ENCODE measurements around the gene MYLK.
"Not testable (repeated sequence)": the region's sequence is repeated elsewhere in the genome, so short reads cannot be mapped to it uniquely, and the experiment has no call there.

MYLK gene

DNA sequence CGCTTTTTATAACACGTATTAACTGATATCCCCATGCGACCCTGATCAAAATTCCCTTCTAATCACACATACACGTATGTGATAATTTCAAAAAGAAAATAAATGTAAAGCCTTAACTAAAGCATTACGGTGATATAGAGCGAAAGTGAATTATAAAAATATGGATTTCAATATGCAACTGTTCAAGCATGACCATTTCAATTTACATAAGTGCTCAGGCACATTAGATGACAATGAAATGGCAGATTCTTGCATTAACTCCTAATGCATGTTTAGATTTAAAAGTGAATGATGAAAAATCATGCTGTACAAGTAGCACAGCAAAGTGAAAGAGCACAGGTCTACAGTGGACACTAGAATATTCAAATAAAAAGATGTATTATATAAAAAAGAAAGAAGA, 140.1 kb downstream of the MYLK start:
- DNase-seq: no peak

GRCh38 chr3:123743121-123743520, 141.0 kb downstream of the MYLK start:
- no peak for DNase-seq

- DNase-seq: no peak
Observed at GRCh38 chr3:123741041-123741511, 143.1 kb downstream of the MYLK start.

- DNase-seq: no peak
Observed at GRCh38 chr3:123740391-123740822, 143.7 kb downstream of the MYLK start.

DNA sequence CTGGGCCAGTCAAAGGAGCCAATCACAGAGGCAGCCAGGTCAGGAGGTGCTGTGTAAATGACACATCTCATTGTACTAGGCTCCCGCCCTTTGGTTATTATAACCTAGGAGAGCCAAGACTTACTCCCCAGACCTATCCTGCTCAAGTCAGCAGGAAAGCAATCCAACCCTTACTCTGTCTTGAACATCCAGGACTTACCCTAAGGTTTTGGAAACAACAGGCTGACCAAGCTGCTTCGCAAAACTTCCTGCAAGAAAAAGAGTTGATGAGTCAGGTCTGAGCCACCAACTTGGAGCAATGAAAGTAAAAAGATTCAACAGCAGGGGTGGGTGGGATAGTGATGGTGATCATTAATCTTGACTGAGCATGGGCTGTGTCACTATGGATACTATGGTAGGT, 144.4 kb downstream of the MYLK start:
- DNase-seq: no peak

GRCh38 chr3:123739106-123739505, 145.0 kb downstream of the MYLK start:
- no peak for DNase-seq

DNA sequence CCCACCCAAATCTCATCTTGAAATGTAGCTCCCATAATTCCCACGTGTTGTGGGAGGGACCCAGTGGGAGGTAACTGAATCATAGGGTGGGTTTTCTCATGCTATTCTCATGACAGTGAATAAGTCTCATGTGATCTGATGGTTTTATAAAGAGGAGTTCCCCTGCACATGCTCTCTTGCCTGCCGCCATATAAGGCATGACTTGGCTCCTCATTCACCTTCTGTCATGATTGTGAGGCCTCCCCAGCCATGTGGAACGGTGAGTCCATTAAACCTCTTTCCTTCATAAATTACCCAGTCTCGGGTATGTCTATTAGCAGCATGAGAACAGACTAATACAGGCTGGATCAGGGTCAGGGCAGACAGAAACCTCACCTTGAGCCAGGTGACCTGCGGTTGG, 145.6 kb downstream of the MYLK start:
- not testable (repeated sequence) for DNase-seq

DNA sequence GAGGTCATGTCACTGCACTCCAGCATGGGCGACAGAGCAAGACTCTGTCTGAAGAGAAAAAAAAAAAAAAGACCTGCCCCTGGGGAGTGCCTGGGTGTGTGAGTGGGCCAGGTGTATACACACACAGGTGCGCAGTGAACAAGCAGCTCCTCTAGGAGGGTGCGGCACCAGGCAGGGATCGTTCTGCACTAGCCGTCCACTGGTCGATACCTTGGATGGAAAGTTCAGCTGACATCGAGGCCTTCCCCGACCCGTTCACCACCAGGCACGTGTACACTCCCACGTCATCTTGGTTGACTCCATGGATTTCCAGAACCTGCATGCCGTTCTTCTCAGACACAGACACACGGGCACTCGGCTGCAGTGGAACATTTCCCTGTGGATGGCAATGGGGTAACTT, 147.0 kb downstream of the MYLK start:
- DNase-seq: no peak

DNA sequence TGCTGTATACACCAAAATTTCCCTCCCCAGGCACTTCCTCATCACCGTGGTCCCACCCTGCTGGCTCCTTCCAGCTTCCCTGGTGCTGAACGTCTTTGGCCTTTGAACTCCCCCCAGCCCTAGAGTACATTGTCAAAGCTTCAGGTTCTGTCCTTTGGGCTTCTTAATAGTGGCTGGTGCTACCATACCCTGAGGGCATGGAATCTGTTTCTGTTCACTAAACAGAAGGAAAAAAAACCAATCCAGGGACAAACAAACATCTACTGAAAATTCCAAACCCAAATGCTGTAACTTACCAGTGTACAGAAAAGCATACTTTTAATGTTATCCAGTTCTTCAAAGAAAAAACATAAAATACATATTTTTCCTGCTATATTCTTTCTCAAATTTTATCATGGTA, 148.7 kb downstream of the MYLK start:
- no peak for DNase-seq

DNA sequence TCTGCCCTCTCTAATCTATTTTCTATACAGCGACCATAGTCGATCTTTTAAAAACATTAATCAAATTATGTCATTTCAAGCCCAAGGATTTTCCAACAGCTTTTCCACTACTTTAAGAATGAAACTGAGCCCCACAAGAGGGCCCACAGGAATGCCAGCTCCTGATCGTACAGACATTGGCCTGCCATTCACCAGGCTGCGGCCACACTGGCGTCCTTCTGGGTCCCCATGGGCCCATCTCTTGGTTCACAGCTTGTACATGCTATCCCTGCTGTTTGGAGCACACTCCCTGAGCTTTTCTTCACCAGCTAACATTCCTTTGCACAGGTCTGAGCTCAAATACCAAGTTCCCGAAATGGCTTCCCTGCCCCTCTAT, 149.6 kb downstream of the MYLK start:
- no peak for DNase-seq

DNA sequence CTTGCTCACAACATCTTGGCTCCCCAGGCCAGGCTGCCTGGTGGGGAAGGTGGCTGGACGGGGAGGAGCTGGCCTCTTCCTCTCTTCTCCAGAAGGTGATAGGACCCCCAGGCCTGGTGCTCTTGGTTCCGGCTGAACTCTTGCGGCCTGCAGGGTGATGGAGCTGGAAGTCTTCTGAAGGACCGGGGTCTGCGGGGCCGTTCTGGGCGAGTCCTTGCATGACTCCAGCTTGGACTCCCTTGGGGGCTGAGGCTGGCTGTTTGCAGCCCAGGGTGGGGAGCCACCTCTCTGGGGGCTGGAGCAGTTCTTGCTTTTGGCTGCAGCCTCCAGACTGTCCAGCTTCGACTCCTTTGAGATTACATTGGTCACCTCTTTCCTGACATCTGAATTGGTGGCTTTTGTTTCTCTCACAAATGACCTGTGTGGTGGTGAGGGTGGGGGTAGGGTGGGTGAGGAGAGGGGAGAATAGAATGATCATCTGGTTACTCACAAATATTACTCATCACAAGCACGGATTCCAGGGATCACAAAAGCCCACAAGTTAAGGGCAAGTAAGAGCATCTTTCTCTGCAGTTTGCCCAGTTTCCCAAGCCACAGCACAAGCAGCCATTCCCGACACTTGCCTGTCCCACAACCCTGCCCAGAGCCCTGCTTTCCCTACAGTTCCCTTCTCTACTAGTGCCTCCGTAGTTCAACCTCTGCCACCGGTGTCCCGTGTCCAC, 150.2 kb downstream of the MYLK start:
- DNase-seq: no peak

- no peak for DNase-seq
Observed at GRCh38 chr3:123733341-123733740, 150.8 kb downstream of the MYLK start.

GRCh38 chr3:123732447-123732846, 151.7 kb downstream of the MYLK start:
- no peak for DNase-seq

DNA sequence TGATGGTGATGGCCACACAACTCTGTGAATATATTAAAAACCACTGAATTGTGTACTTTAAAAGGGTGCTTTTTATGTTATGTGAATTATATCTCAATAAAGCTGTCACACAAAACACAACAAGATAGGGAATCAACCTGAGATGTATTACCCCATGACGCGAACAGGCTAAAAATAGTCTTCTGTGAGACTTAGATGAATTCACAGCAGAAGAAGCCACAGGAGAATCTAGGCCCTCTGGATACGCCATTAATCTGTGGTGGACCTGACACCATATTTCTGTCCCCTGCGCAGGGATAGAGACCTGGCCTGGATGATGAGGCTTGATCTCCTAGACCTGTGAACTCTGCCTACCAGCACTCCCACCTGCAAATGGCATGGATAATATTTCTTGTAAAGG, 153.3 kb downstream of the MYLK start:
- no peak for DNase-seq

- no peak for DNase-seq
Observed at GRCh38 chr3:123728991-123729390, 155.1 kb downstream of the MYLK start.

GRCh38 chr3:123728014-123728413, 156.1 kb downstream of the MYLK start:
- no peak for DNase-seq

DNA sequence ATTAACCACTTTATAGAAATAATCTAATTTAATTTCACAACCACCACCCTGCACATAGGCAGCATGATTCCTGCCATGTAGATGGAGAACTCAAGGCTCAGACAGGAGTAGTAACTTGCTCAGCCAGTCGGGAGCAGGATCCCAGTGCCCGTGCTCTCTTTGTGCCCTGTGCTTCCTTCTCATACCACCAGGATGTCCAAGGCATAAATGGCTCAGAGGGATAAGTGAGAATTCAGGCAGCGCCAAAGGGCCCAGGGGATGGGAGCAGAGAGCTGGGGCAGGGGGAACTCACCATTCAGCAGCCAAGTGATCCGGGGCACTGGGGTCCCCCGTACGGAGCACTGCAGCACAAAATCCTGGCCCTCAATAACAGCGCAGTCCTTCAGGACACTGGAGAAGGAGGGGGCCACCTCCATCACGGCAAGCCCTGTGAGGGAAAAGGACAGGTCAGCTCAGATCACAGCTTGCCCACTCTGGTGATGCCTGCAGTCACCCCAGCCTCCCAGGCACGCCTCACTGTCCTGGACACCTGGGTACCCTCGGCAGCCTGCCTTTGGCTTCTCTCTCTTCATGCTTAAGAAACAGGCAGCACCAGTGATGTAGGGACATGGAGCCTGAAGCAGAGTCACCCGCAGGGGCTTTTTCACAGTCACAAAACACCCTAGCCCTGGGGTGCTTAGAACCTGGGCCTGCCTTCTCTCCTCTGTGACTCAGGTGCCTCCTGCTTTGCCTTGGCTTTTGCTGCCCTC, 158.3 kb downstream of the MYLK start:
- DNase-seq: no peak

DNA sequence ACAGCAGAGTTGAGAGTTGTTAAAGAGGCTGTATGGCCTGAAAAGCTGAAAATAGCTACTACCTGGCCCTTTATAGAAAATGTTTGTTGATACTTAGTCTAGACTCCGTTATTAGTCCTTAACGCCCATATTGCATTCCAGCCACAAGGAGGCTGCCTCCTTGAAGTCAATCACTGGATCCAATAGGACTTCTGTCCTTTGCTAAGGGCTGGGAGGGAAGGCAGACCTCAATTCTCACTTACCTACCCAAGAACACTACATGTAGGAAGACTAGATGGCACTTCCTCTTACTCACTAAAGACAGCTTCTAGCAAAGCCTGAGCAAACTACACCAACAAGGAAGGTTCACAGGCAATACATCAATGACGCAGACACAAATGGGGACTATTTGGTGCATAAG, 159.8 kb downstream of the MYLK start:
- DNase-seq: no peak

DNA sequence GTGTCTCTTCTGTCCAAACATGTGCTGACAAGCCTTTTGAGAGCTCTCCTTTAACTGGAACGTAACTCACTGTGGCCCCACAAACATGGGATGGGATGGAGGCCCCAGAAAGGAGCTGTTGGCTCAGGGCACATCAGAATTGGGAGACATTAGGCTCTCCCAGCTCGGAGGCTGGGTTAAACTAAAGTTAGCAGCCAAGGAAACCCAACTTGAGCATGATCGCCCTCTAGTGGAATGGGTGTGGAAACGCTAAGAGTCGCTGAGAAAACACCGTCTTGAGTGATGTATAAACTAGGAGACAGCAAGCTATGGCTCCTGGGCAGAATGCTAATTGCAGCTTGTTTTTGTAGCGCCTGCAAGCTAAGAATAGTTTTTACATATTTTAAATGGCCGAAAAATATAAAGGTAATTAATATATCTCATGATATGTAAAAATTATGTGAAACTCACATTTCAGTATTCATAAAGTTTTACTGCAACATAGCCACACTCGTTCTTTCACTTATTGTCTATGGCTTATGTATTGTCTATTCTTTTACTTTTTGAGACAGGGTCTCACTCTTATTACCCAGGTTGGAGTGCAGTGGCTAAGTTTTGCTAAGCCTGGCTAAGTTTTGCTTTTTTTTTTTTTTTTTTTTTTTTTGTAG, 160.5 kb downstream of the MYLK start:
- peak; percentile 92 for DNase-seq

DNA sequence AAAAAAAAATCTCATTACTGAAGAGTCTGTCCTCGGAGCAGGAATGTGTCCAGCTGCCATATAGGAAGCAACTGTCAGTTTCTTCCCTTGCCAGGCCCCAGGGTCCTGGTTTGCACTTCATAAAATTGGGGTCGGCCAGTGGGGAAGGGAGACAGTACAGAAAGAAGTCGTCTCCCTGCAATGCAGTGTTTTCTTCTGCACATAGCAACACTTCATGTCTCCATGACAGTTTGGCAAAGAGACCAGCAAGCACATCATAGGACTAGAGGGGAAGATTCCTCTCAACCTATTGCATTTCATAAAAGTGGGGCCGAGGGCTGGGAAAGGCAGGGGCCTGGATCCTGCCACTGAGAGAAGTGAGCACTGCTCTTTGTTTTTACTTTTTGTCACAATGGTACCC, 161.1 kb downstream of the MYLK start:
- DNase-seq: no peak

GRCh38 chr3:123722456-123722855, 161.7 kb downstream of the MYLK start:
- no peak for DNase-seq

DNA sequence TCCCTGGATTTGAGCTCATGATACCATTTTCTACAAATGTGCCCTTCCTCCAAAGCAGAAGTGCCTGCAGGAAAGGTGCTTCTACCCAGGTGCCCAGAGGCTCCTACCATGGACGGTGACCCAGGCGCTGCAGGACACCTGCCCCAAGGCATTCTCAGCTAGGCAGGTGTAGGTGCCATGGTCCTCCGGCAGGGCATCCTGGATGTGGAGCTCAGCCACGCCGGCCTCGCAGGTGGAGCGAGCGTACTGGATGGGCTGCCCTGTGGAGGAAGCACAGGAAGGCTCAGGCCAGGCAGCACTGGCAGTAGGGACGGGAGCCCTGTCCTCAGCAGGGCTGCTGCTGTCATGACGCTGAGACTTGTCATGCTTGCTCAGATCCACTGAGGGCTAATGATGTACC, 162.1 kb downstream of the MYLK start:
- DNase-seq: no peak

GRCh38 chr3:123721095-123721689, 162.9 kb downstream of the MYLK start:
- DNase-seq: not testable (repeated sequence)

- no peak for DNase-seq
Observed at GRCh38 chr3:123720638-123721037, 163.5 kb downstream of the MYLK start.
